Measurements from ENCODE around the gene CTAG1A.
"Not testable (repeated sequence)": the region's sequence is repeated elsewhere in the genome, so short reads cannot be mapped to it uniquely, and the experiment has no call there.

DNA sequence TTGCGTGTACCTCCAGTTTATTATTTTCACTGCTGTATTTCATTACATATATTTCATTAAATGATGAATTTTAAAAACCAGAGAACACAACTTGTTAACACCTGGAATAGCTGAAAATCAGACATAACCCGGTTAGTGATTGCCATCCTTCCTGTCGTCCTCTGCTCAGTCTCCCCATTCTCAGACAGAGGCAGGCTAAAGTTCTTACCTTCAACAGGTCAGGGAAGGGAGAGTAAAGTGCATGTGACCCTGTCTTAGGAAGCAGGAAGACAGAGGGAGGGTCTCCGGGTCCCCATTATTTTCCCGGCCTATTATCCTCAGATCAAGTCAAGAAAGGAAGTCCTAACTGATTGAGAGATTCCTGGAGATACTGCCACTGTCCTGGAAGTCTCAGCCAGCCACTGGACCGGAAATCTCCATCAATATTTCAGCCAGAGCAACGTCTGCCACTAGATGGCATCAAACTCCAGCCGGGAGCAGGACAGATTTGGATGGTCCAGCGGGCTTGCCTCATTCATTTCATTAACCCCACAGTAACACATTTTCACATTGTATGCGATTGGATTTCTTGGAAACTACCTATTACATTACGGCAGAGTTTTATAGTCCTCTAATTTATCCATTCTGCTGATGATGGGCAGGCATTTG, 36.0 kb downstream of the CTAG1A start:
- TF ChIP-seq, protein P1, sequence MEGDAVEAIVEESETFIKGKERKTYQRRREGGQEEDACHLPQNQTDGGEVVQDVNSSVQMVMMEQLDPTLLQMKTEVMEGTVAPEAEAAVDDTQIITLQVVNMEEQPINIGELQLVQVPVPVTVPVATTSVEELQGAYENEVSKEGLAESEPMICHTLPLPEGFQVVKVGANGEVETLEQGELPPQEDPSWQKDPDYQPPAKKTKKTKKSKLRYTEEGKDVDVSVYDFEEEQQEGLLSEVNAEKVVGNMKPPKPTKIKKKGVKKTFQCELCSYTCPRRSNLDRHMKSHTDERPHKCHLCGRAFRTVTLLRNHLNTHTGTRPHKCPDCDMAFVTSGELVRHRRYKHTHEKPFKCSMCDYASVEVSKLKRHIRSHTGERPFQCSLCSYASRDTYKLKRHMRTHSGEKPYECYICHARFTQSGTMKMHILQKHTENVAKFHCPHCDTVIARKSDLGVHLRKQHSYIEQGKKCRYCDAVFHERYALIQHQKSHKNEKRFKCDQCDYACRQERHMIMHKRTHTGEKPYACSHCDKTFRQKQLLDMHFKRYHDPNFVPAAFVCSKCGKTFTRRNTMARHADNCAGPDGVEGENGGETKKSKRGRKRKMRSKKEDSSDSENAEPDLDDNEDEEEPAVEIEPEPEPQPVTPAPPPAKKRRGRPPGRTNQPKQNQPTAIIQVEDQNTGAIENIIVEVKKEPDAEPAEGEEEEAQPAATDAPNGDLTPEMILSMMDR (conservative IDR thresholded peaks at IDR 0.05; ENCODE audit: low read depth, low read length), result not testable (repeated sequence)
- not testable (repeated sequence) for TF ChIP-seq EZH2 (IDR thresholded peaks at IDR 0.05; ENCODE audit: borderline replicate concordance, low read depth, low read length, poor library complexity, severe bottlenecking)

Data from A673 (cell line).